ENCODE measurements around the gene CYP2W1. TPM values are rescaled to one million over a fixed set of nuclear protein-coding genes. Genes with fewer than 3 reads are reported as not detected.

CYP2W1 gene
- total and polyA plus RNA-seq, 8 donors = 6.2 to 16.9 (median 9.0) TPM; not detected in 2

GRCh38 chr7:988963-989529, 6.1 kb downstream of the CYP2W1 start:
- intact Hi-C loops (cut with DNase I) = no loop called here

GRCh38 chr7:990352-990932, 7.5 kb downstream of the CYP2W1 start:
- H3K27me3 ChIP-seq = peaks cover 0 to 68% of the 10 kb centered on the region in 2 donors
- DNase-seq = peak in 1 of 4 donors; percentile 68
- no peak overlapping the region for H3K4me3 ChIP-seq
- no peak for ATAC-seq
- H3K27ac ChIP-seq = no peak overlapping the region
- intact Hi-C loops (cut with DNase I) = no loop called here
- H3K4me1 ChIP-seq = peaks cover 0 to 9% of the 10 kb centered on the region in 2 donors
- H3K9me3 ChIP-seq = no peaks in the 10 kb centered on the region
- TF ChIP-seq CTCF (IDR thresholded peaks at IDR 0.05) = no peak
- no peaks in the 10 kb centered on the region for H3K36me3 ChIP-seq

More at GRCh38 chr7:988963-989529, 6.1 kb downstream of the CYP2W1 start:
- Histone ChIP-seq H3K4me3 (no peak overlapping the region), H3K27ac (no peak overlapping the region), H3K4me1 (peaks cover 0 to 9% of the 10 kb centered on the region in 2 donors), H3K36me3 (no peaks in the 10 kb centered on the region), H3K9me3 (no peaks in the 10 kb centered on the region), H3K27me3 (peaks cover 0 to 82% of the 10 kb centered on the region in 2 donors)
- TF ChIP-seq CTCF (IDR thresholded peaks at IDR 0.05) = no peak
- DNase-seq = no peak
- ATAC-seq = no peak

GRCh38 chr7:990933-991728, 8.2 kb downstream of the CYP2W1 start:
- H3K27me3 ChIP-seq = peaks cover 0 to 61% of the 10 kb centered on the region in 2 donors

GRCh38 chr7:991729-992656, 9.0 kb downstream of the CYP2W1 start:
- Histone ChIP-seq H3K27ac (no peak overlapping the region), H3K4me3 (no peak overlapping the region)
- no peak for ATAC-seq

More at GRCh38 chr7:990933-991728, 8.2 kb downstream of the CYP2W1 start:
- ATAC-seq (no peak), DNase-seq (peak in 1 of 4 donors; percentile 67)
- no peak overlapping the region for H3K4me3 ChIP-seq
- peaks cover 0 to 2% of the 10 kb centered on the region in 2 donors for H3K36me3 ChIP-seq
- no peak for TF ChIP-seq CTCF (IDR thresholded peaks at IDR 0.05)
- H3K4me1 ChIP-seq = peaks cover 0 to 9% of the 10 kb centered on the region in 2 donors
- H3K9me3 ChIP-seq = no peaks in the 10 kb centered on the region
- H3K27ac ChIP-seq = no peak overlapping the region
- intact Hi-C loops (cut with DNase I) = no loop called here

More at GRCh38 chr7:991729-992656, 9.0 kb downstream of the CYP2W1 start:
- Histone ChIP-seq H3K27me3 (peaks cover 0 to 52% of the 10 kb centered on the region in 2 donors), H3K9me3 (no peaks in the 10 kb centered on the region), H3K36me3 (peaks cover 0 to 11% of the 10 kb centered on the region in 2 donors), H3K4me1 (peaks cover 0 to 9% of the 10 kb centered on the region in 2 donors)
- no peak for TF ChIP-seq CTCF (IDR thresholded peaks at IDR 0.05)
- intact Hi-C loops (cut with DNase I) = no loop called here
- peak in 1 of 4 donors; percentile 72 for DNase-seq

Measured in left lung (tissue), 10 donors.